ENCODE data around the gene STOM.

STOM gene

GRCh38 chr9:121318631-121319382 lies 51.2 kb downstream of the STOM start:
- DNase-seq = no peak

- no peak for DNase-seq
These were observed 52.1 kb downstream of the STOM start for GRCh38 chr9:121317737-121318630.

- no peak for DNase-seq
These were observed 53.1 kb downstream of the STOM start for GRCh38 chr9:121316852-121317373.

- DNase-seq = no peak
These were observed 53.7 kb downstream of the STOM start for GRCh38 chr9:121316378-121316777.

GRCh38 chr9:121313458-121314152 lies 56.4 kb downstream of the STOM start:
- no peak for DNase-seq

GRCh38 chr9:121312169-121312568 lies 57.9 kb downstream of the STOM start:
- no peak for DNase-seq

- no peak for DNase-seq
These were observed 59.5 kb downstream of the STOM start for GRCh38 chr9:121310571-121310970.

GRCh38 chr9:121309833-121310425 lies 60.1 kb downstream of the STOM start:
- no peak for DNase-seq

GRCh38 chr9:121309171-121309570 lies 60.9 kb downstream of the STOM start:
- no peak for DNase-seq

GRCh38 chr9:121308765-121309164 lies 61.3 kb downstream of the STOM start:
- DNase-seq = no peak

GRCh38 chr9:121307976-121308375 lies 62.1 kb downstream of the STOM start:
- DNase-seq = no peak

GRCh38 chr9:121305269-121305994 lies 64.6 kb downstream of the STOM start:
- DNase-seq = no peak

- DNase-seq = no peak
These were observed 65.3 kb downstream of the STOM start for GRCh38 chr9:121304707-121305106.

- DNase-seq = no peak
These were observed 66.3 kb downstream of the STOM start for GRCh38 chr9:121303456-121304451.

GRCh38 chr9:121302786-121303185 lies 67.3 kb downstream of the STOM start:
- DNase-seq = no peak

- DNase-seq = no peak
These were observed 67.7 kb downstream of the STOM start for GRCh38 chr9:121302341-121302740.

GRCh38 chr9:121301881-121302286 lies 68.2 kb downstream of the STOM start:
- DNase-seq = no peak

- no peak for DNase-seq
These were observed 69.5 kb downstream of the STOM start for GRCh38 chr9:121300283-121301119.

GRCh38 chr9:121299467-121300282 lies 70.4 kb downstream of the STOM start:
- peak; percentile 46 for DNase-seq

Data from stimulated activated CD8-positive, alpha-beta memory T cell treated with anti-CD3 and anti-CD28 coated beads, Interleukin-4, amount 100 ng/mL, for 48 hours (primary cell).